GM10248 (cell line): ENCODE measurements around the gene PGAP2.
A peak's percentile ranks its signal among the peaks of the same experiment; 100 is the strongest.

ENCODE experiments used
- CTCF ChIA-PET: fragments of 300-600 bp; sonication (Branson Sonifier 250); formaldehyde crosslinking; extraction: SDS; loops from one replicate; lab custom pipeline; 2021; ENCODE audit warnings: antibody characterized with exemption; lab: Yijun Ruan, JAX
- POLR2A ChIA-PET: fragments of 350-650 bp; sonication (Branson Sonifier 250); formaldehyde crosslinking; extraction: SDS; loops from one replicate; lab custom pipeline; 2020; ENCODE audit warnings: antibody characterized with exemption; lab: Yijun Ruan, JAX
- DNase-seq: peaks from one replicate; pipeline ENCODE4 v3.0.0; 2012; ENCODE audit errors: extremely low spot score
- TF ChIP-seq, protein P1 (sequence below): IDR thresholded peaks from 2 replicates; pipeline ENCODE4 v1.5.1; 2012; ENCODE audit warnings: mild to moderate bottlenecking, low read depth; ENCODE audit errors: extremely low read depth, missing control alignments, control extremely low read depth

The PGAP2 gene

DNA sequence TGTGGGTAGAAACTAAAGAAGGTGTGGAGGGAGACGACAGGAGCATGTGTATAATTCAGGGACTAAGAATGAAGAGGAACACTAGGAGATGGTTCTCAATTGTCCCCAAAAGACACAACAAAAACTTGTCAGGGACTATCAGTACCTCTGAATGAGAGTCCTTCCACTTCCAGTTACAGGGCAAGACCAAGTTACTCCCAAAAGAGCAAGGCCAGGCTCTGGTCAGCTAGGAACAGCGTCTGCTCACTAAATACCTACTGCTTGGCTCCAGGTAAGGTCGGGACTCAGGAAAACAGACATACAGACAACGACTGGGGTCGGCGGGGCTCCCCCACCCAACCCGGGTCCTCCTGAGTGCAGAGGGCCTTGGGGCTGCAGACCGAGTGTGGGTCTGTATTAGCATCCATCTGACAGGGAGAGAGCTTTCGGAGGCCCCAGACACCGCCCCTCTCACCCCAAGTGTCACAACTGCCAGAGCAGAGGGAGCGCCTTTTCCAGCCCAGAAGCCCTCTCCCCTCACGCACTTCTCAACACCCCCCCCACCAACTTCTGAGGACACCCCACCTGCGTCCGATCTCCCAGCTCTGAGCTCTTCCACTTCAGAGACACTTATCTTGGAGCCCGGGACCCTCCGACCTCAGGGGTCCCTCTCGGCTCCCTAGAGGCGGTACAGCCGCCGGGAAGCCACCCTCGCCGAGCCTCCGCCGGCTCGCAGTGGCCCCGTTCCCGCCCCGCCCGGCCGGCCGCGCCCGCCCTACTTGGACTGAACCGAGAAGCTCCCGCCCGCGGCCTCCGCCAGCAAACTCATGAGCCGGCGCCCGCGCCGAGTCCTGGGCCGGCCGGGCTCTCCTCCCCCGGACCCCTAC, 31.9 kb downstream of the PGAP2 start:
- CTCF ChIA-PET = interaction anchor here (0.9 to 43.8 kb wide), 13 partner anchors 8 to 230 kb away, joined by 3 to 1411 read pairs (median 8); partner anchors contain the start of gene STIM1
- TF ChIP-seq, protein P1, sequence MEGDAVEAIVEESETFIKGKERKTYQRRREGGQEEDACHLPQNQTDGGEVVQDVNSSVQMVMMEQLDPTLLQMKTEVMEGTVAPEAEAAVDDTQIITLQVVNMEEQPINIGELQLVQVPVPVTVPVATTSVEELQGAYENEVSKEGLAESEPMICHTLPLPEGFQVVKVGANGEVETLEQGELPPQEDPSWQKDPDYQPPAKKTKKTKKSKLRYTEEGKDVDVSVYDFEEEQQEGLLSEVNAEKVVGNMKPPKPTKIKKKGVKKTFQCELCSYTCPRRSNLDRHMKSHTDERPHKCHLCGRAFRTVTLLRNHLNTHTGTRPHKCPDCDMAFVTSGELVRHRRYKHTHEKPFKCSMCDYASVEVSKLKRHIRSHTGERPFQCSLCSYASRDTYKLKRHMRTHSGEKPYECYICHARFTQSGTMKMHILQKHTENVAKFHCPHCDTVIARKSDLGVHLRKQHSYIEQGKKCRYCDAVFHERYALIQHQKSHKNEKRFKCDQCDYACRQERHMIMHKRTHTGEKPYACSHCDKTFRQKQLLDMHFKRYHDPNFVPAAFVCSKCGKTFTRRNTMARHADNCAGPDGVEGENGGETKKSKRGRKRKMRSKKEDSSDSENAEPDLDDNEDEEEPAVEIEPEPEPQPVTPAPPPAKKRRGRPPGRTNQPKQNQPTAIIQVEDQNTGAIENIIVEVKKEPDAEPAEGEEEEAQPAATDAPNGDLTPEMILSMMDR = no peak
- DNase-seq = no peak
- POLR2A ChIA-PET = interaction anchor here (1.2 to 2.7 kb wide), 3 partner anchors 15 to 31 kb away, joined by 3 to 22 read pairs (median 5); partner anchors contain the start of gene STIM1

- POLR2A ChIA-PET = interaction anchor here (0.6 to 2.7 kb wide), 9 partner anchors 8 to 1534 kb away, joined by 3 to 22 read pairs (median 4); partner anchors contain the start of gene STIM1
- peak; percentile 90 for DNase-seq
- TF ChIP-seq, protein P1 = no peak
- CTCF ChIA-PET = interaction anchor here (0.8 to 43.8 kb wide), 31 partner anchors 9 to 251 kb away, joined by 3 to 1411 read pairs (median 5); partner anchors contain the start of genes NUP98 and STIM1
Observed at GRCh38 chr11:3840870-3841425, 32.6 kb downstream of the PGAP2 start, which contains the start of gene RHOG. Gene RHOG (minus strand): TSS chr11:3840959. CDS start chr11:3828138, 12,821 bp downstream.

- ChIA-PET POLR2A (interaction anchor here (0.5 to 2.7 kb wide), 8 partner anchors 9 to 1535 kb away, joined by 3 to 22 read pairs (median 4); partner anchors contain the start of gene STIM1), CTCF (interaction anchor here (0.7 to 43.8 kb wide), 33 partner anchors 10 to 250 kb away, joined by 3 to 1411 read pairs (median 5); partner anchors contain the start of genes NUP98 and STIM1)
- TF ChIP-seq, protein P1 = peak; percentile 87
- DNase-seq = peak; percentile 87
Observed at GRCh38 chr11:3841426-3842350, 33.3 kb downstream of the PGAP2 start.

- no peak for DNase-seq
- CTCF ChIA-PET = interaction anchor here (1.1 to 43.8 kb wide), 6 partner anchors 10 to 227 kb away, joined by 3 to 1411 read pairs (median 29); partner anchors contain the start of gene STIM1
- POLR2A ChIA-PET = interaction anchor here (0.9 kb wide), 1 partner anchor 13 kb away, joined by 5 read pairs; no protein-coding TSS in a partner anchor
- TF ChIP-seq, protein P1 = no peak
Observed at GRCh38 chr11:3843326-3843725, 35.0 kb downstream of the PGAP2 start.

DNA sequence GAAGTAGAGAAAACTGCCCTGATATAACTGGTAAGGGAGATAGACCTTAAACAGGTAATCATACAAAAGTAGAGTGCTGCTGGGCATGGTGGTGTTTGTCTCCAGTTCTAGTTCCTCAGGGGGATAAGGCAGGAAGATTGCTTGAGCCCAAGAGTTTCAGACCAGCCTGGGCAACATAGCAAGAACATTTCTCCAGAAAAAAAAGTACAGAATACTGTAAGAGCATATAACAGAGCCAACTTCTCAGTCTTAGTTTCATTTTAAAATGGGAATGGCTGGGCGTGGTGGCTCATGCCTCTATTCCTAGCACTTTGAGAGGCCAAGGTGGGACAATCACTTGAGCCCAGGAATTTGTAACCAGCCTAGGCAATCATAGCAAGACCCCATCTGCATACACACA, 36.9 kb downstream of the PGAP2 start:
- ChIA-PET POLR2A (no interaction called here), CTCF (interaction anchor here (12.1 to 43.8 kb wide), 2 partner anchors 8 to 225 kb away, joined by 329 to 1411 read pairs; partner anchors contain the start of gene STIM1)
- no peak for DNase-seq
- TF ChIP-seq, protein P1 = no peak
